GM21723 (cell line): Measurements from ENCODE around the gene RICTOR.
"Not testable (repeated sequence)": the region's sequence is repeated elsewhere in the genome, so short reads cannot be mapped to it uniquely, and the experiment has no call there.

Experiments
- ATAC-seq: cut with Tn5 transposase; IDR thresholded peaks from one replicate; pipeline ENCODE4 v1.9.1; 2021; ENCODE audit warnings: mild to moderate bottlenecking, moderate library complexity; ENCODE audit not compliant: unreplicated experiment

The RICTOR gene

DNA sequence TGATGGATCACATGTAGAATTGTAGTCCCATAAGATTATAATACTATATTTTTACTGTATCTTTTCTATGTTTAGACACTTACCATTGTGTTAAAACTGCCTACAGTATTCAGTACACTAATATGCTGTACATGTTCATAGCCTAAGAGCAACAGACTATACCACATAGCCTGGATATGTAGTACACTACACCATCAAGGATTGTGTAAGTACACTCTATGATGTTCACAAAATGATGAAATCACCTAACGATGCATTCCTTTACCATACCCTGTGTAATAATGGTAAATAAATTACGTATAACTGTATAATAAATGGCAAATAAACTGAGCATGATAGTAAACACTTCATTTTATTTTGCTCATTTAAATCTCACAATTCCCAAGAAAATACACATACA is 60.3 kb downstream of the RICTOR start:
- ATAC-seq = no peak

DNA sequence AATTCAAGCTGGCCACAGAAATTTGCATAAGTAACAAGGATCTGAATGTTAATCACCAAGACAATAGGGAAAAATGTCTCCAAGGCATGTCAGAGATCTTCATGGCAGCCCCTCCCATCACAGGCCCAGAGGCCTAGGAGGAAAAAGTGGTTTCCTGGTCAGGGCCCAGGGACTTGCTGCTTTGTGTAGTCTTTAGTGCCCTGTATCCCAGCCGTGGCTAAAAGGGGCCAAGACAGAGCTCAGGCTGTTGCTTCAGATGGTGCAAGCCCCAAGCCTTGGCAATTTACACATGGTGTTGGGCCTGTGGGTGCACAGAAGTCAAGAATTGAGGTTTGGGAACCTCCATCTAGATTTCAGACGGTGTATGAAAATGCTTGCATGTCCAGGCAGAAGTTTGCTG is 63.2 kb downstream of the RICTOR start:
- ATAC-seq = not testable (repeated sequence)

DNA sequence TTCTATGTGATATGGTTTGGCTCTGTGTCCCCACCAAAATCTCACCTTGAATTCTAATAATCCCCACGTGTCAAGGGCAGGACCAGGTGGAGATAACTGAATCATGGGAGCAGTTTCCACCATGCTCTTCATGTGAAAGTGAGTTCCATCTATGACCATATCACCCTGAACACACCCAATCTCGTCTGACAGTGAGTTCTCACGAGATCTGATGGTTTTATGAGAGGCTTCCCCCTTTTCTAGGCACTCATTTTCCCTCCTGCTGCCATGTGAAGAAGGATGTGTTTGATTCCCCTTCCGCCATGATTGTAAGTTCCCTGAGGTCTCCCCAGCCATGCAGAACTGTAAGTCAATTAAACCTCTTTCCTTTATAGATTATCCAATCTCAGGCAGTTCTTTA is 64.2 kb downstream of the RICTOR start:
- ATAC-seq = no peak

DNA sequence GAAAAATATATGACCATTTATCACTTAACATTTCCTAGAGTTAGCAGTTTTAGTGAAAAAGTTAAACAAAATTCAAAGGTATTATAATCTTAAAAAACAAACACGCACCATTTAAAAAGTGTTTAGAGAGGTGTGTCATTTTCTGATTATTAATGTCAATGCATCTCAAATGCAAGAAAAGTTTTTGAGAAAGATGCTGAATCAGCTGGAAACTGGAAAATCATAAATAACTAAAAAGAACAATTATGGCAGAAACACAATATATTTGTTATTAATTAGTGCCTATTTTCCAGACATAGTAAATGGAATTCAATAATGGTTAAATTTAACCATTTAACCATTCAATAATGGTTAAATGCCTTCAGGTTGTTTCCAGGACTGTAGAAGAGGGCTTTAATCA is 64.9 kb downstream of the RICTOR start:
- ATAC-seq = no peak

DNA sequence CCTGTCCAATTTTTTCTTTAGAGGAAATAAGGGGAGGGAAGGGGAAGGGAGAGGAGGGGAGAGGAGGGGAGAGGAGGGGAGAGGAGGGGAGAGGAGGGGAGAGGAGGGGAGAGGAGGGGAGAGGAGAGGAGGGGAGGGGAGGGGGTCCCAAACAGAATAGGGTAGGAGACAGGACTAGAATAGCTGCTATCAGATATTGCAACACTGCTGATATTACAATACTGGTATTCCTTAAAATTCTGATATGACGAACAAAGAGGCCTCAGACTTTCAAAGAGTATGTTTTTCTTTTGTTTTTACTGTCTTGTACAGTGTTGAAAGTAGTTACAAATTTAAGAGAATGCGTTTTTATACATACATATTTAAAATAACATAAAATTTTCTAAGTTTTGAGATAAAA is 67.5 kb downstream of the RICTOR start:
- no peak for ATAC-seq

DNA sequence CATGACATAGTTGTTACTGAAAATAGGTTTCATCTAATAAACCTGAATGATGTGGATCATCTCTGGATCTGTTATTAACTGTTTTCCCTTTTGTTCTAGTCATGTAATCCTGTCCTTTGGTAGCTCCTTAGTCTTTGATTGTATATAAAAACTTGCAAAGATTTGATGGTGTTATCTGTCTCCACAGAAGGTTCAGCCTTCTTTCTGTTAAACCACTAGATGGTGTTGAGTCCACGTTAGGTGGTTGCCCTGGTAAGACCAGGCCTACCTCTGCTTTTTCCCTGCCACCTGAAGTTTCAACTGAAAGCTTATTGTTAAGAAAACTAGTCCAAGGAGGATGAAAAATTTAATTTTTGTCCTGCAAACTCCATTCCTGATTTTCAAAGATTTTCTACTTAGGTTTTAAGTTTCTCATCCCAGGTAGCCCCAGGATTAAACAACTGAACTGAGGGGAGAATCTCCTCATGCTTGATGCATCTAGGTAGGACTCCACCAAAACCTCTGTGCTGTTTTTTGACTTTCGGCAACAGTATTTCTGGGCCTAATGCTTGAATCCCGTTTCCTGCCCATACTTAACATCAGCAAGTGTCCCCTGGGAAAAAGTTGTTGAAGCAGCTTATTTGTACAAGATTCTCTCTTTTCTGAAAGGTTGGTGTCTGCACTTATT is 68.5 kb downstream of the RICTOR start:
- no peak for ATAC-seq

DNA sequence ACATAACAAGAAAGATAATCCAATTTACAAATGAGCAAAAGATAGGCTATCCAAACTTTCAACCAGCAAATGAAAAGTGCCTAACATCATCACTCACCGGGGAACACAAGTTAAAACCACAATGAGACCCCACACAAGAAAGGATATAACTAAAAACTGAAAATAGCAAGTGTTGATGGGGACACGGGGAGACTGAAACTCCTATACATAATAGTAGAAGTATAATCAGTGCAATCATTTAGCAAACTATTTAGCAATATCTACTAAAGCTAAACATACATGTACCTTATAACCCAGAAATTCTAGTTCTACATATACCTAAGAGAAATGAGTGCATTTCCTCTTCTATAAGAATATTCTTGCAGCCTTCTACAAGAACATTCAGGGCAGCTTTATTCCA is 72.5 kb downstream of the RICTOR start:
- no peak for ATAC-seq

DNA sequence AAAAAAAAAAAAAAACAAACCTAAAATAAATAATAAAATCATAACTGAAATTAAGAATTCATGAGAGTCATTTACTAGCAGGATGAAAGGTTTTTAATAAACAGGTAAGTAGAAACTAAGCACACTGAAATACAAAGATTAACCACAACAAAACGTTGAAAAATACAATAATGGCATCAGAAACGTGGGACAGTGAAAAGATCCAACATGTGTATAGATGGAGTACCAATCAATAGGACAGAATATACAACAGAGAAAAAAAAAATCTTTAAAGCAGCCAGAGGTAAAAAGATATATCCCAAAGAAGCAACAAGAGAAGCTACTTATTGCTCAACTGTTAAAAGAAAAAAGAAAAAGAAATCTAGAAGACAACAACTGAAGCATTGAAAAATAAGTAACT is 75.2 kb downstream of the RICTOR start:
- ATAC-seq = no peak

DNA sequence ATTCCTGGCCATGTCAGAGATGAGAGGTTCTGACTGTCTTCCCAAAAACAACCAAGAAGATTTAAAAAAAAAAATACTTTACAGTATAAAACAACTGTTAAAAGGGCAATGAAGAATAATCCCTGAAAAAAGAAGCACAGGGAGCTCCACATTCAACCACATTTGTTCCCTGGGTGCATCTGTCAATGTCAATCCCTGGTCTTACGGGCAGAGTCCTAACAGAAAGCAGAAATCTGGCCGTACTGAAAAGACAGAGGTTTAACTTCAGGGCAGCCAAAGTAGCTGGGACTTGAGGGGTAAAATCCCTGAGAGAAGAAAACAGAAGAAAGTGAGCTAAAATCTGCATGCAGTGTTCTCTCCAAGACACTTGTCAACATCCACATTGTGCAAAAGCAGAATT is 76.6 kb downstream of the RICTOR start:
- ATAC-seq = no peak

DNA sequence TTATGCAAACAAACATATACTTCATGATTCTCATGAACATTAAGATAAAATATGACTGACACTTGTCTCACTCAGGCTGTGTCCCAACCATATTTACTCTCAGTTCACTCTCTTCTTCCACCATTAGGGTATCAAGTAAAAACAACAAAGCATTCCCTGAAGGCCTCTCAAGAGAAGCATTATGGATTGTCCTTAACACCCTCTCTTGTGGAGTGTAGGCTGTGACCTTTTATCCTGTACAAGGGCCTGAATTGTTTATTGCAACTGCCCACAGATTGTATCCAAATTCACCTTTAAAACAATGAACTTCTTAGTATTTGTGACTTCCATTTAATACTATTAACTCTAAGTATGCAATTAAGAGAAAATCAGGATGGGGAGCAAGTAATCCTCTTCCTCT is 78.1 kb downstream of the RICTOR start:
- ATAC-seq = no peak

DNA sequence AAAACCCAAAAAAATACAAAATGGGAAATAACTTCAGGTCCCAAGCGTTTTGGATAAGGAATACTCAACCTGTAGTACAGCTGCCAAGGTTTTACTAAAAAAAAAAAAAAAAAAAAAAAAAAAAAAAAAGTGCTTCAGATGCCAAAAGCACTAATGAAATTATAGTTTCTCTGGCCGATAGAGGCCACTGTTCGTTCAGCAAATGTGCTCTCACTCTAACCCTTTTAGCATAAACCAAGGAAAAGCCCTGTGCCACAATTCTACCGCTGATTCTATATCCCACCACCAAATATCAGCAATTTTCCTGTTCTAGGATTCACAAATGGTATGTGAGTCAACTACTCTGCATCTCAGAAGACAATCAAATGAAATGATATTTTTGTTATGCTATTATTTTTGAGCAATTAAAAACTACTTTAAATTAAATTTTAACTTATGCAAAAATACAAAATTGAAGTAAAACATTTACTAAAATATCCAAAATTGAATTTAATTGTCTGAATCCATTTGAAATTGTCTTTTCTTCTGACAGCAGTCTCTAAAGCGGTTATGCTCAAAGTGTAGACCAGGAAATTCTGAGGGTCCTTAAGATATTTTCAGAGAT is 79.8 kb downstream of the RICTOR start:
- no peak for ATAC-seq

DNA sequence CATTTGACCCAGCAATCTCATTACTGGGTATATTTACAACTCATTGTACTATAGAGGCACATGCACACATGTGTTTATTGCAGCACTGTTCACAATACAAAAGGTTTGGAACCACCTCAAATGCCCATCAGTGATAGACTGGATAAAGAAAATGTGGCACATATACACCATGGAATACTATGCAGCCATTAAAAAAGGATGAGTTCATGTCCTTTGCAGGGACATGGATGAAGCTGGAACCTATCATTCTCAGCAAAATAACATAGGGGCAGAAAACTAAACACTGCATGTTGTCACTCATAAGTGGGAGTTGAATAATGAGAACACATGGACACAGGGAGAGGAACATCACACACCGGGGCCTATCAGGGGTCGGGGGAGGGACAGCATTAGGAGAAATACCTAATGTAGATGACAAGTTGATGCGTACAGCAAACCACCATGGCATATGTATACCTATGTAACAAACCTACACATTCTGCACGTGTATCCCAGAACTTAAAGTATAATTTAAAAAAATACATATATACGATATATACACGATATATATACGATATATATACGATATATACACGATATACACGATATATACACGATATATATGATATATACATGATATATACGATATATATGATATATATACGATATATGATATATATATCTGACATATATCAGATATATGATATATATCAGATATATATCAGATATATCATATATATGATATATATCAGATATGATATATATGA is 84.1 kb downstream of the RICTOR start:
- not testable (repeated sequence) for ATAC-seq

DNA sequence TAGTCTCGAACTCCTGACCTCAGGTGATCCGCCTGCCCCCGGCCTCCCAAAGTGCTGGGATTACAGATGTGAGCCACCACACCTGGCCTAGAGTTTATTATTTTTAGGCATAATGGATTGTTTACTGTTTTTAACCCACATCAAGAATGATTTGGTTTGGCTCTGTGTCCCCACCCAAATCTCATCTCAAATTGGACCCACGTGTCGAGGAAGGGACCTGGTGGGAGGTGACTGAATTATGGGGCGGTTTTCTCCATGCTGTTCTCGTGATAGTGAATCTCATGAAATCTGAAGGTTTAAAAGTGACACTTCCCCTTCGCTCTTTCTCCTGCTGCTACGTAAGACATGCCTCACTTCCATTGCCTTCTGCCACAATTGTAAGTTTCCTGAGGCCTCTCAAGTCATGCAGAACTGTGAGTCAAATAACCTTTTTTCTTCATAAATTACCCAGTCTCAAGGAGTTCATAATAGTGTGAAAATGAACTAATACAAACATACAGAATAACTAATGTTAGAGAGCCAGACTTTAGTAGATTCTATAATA is 88.2 kb downstream of the RICTOR start:
- no peak for ATAC-seq

DNA sequence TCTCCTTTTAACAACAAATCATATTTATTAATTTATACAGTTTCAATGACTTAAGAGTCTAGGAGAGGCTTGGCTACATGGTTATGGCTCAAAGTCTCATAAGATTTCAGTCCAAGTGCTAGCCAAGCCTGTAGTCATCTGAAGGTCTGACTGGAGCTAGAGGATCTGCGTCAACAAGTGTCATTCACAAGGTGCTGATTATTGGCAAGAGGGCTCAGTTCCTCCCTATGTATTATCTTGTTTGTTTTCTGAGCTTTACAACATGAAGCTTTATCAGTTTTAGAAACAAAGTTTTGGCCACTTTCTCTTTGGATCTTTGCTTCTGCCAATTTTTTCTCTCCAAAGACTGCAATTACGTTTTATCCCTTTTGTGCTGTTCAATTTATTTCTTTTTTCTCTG is 94.7 kb downstream of the RICTOR start:
- ATAC-seq = no peak

DNA sequence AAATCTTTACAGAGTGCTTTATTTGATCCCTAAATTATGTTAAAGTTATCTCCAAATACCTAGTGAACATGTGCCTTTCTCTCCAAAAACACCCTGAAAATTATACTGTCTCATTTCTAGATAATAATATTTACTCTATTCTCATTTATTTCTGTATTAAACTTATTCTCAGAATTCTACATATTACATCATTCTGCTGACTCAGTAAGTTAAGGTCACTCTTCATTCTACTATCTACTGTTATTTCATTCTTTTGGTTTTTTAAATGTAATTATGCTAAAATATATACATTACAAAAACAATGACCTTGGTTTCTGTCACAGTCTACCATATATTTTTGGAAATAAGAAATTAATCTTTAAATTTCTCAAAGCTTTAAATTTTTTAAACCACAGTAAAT is 96.2 kb downstream of the RICTOR start:
- no peak for ATAC-seq

DNA sequence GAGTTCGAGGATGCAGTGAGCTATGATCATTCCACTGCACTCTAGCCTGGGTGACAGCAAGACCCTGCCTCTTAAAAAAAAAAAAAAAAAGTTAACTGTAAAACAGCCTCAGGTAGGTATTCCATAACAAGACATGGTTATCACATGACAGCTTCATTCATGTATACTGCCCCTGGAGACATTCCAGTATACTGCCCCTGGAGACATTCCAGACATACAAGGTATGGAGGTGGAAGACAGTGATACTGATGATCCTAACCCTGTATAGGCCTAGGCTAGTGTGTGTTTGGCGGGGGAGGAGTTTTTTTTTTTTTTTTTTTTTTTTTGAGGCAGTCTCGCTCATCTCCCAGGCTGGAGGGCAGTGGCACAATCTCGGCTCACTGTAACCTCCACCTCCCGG is 105.5 kb downstream of the RICTOR start:
- no peak for ATAC-seq

DNA sequence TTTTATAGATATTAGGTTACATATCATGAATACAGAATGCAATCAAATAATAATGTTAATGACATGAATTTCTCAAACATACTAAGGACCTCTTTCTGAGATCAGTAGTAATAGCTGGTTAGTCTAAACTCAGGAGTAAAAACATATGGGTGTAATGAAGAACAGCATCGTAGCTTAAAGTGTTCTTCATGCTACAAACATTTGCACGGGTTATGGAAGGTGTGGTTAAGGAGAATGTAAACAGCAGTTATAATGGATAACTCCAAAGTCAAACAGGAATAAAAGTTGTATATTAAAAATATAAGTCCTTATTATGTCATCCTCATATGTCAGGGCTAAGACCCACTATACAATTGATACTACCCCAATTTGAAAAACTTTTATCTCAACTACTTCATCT is 112.5 kb downstream of the RICTOR start:
- no peak for ATAC-seq

DNA sequence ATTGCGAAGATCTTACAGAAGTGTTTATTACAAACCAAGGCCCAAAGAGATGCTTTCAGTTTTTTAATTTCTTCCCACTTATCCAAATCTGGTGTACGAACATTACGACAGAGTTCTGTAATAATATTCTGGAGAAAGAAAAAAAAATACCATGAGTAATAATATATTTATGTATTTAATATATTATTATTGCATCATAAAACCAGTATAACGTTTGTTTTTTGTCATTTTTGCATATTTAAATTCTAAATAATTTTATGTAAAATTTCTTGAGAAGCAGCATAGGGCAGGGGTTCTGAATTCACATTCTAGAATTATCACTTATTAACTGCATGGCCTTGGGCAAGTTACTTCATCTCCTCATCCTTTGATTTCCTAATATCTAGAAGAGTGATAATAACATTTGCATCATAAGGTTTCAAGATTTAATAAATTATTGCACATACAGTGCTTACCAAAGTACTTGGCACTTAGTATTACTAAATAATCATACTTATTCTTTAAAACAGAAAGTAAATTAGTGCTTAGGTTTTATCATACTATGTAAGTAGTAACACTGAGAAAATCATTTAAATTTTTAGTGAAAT is 120.7 kb downstream of the RICTOR start:
- ATAC-seq = no peak

DNA sequence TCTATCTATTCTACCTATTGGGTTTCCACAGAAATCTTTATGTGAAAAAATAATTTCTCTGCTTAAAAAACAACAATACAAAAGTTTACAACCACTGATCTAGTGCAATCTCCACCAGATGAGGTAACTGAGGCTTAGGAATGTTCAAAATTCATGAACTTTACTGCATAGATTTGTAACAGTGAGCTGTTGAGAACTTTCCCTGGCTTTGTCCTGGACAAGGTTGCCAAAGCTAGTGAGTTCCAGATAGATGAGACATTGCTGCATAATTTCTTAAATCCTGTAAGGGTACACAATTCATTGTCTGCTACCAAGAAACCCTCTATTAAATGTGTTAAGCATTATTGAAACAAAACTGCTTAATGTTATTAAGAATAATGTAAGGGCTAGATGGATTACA is 125.7 kb downstream of the RICTOR start:
- no peak for ATAC-seq

DNA sequence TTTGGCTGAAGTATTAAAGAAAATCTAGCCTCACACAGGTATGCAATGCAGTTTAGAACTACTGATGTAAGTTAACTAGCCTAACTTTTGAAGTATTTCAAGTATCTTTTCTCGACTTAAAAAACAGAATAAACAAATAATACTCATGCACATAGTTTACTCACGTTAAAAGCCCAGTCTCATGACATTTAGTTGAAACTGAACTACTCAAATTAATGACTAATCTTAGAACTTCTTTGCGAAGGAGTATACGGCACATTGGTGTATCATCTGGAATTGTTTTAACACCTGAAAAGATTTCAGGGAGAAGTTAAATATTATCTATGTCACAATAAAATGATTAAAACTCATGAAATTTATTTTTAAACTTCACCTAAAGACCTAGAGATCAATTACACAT is 129.9 kb downstream of the RICTOR start:
- no peak for ATAC-seq

DNA sequence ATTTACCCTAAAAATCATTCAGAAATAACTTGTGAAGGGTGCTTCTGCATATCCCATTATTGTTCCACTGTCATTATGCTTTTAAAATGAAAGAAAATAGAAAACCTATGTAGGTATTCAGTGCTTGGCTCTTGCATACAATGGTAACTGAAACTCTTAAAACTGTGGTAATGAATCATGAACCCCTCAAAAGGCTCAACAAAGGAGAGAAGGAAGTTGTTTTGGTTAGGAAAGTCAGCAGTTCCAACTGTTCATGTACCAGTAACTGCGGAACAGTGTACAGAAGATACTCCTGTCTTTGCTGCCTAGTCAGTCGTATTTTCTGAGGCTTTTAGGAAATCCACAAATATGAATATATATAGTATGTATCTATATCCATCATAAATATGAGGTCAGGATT is 132.3 kb downstream of the RICTOR start:
- no peak for ATAC-seq
